Transverse colon (tissue), 4 donors: ENCODE measurements around the gene DYNC1LI2. TPM values are rescaled to one million over a fixed set of nuclear protein-coding genes. Genes with fewer than 3 reads are reported as not detected.

Experiments used
- DNase-seq: peaks from one replicate; pipeline ENCODE4 v3.0.0-alpha.2; 2019
- H3K27ac ChIP-seq, 4 donors: fragments of 200-600 bp; sonication (generic); 2 replicates each; pipeline ENCODE4 v1.5.1; 2016 to 2018; ENCODE audit warnings: inconsistent platforms in 4 of 4
- H3K27me3 ChIP-seq: fragments of 200-600 bp; sonication (generic); 2 replicates; pipeline ENCODE4 v1.5.1; 2017; ENCODE audit warnings: inconsistent platforms
- H3K36me3 ChIP-seq, 4 donors: fragments of 200-600 bp; sonication (generic); 2 replicates each; pipeline ENCODE4 v1.5.1; 2017 to 2019; ENCODE audit warnings: inconsistent platforms in 4 of 4
- H3K4me1 ChIP-seq, 4 donors: fragments of 200-600 bp; sonication (generic); 2 replicates each; pipeline ENCODE4 v1.5.1; 2017 to 2020; ENCODE audit warnings: inconsistent platforms in 4 of 4
- H3K4me3 ChIP-seq, 4 donors: fragments of 200-600 bp; sonication (generic); 1 replicate in 1 of 4; 2 replicates in 3 of 4; pipeline versions ENCODE4 v1.5.1 to v1.6.1; 2017 to 2019; ENCODE audit warnings: inconsistent platforms in 4 of 4
- H3K9me3 ChIP-seq, 2 donors: fragments of 200-600 bp; sonication (generic); 2 replicates each; pipeline ENCODE4 v1.5.1; 2017 to 2019; ENCODE audit warnings: inconsistent platforms in 2 of 2
- EP300 ChIP-seq: sonication (generic); formaldehyde crosslinking; IDR thresholded peaks from one replicate; pipeline ENCODE4 v1.6.1; 2017; ENCODE audit warnings: antibody characterized with exemption, low read depth
- POLR2A ChIP-seq: fragments of 450-650 bp; IDR thresholded peaks from one replicate; pipeline ENCODE4 v1.6.1; 2016; ENCODE audit warnings: antibody characterized with exemption, mild to moderate bottlenecking, moderate library complexity
- POLR2AphosphoS5 ChIP-seq, 3 donors: sonication (generic); formaldehyde crosslinking; IDR thresholded peaks; one replicate each; pipeline ENCODE4 v1.6.1; 2016; ENCODE audit warnings: antibody characterized with exemption in 3 of 3
- WGBS, 2 donors: methylation state at CpG; one replicate each; pipeline ENCODE4 v1.1.5; 2018; ENCODE audit warnings: low coverage in 1 of 2; 5-methylcytosine and 5-hydroxymethylcytosine counted together
- in situ Hi-C, 4 donors: fragments of 200-750 bp; cut with MboI; loops; one replicate each; pipeline versions ENCODE4 v1.15.0 to v1.15.1; 2017; ENCODE audit warnings: low sequenced_read_pairs in 3 of 4, low pct_ligation_motif_present in 1 of 4, low pct_unique_long_range_greater_than_20kb in 1 of 4
- intact Hi-C: fragments of 100-400 bp; cut with DNase I; formaldehyde crosslinking; loops from one replicate; pipeline ENCODE4 v1.15.1; 2023; ENCODE audit warnings: low total_unique reads
- total RNA-seq, 4 donors: library from RNA; depleted of rRNA; stranded (reverse); fragments of >200 nt; gene quantifications; one replicate each; pipeline ENCODE4 v1.1.0, GENCODE V29; 2016
- TF ChIP-seq, protein P1 (sequence below), 5 experiments: fragments of 200-600 bp in 3 of 5; fragments of 450-650 bp in 2 of 5; sonication (generic) in 3 of 5; IDR thresholded peaks; 1 replicate in 2 of 5; 2 replicates in 3 of 5; pipeline ENCODE4 v1.5.1; 2016 to 2017; ENCODE audit warnings: antibody characterized with exemption in 5 of 5, inconsistent platforms in 3 of 5, mild to moderate bottlenecking in 2 of 5, moderate library complexity in 1 of 5

Gene DYNC1LI2
- total RNA-seq, 4 donors from 2014 or later = 199 to 393 (median 284) TPM

DNA sequence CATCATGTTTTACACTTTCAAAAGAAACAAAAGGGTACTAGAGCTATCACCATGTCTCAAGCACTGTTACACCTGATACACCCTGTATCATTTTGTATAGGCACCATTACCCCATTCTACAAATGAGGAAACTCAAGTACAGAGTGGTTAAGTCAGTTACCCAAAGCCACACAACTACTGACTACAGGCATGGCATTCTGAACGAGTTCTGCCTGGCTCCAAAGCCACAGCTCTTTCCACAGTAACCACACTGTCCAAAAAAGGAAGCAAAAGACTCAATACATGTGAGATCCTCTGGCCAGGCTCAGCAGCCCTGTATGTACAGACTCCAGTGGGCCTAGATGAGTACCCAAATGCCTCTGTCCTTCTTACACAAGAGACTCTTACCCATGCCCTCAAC, 4.7 kb downstream of the DYNC1LI2 start:
- H3K4me3 ChIP-seq = no peak overlapping the region
- H3K4me1 ChIP-seq = peaks cover 29 to 61% (median 45%) of the 10 kb centered on the region in 4 donors
- no peak for TF ChIP-seq POLR2A
- TF ChIP-seq EP300 = no peak
- TF ChIP-seq, protein P1, sequence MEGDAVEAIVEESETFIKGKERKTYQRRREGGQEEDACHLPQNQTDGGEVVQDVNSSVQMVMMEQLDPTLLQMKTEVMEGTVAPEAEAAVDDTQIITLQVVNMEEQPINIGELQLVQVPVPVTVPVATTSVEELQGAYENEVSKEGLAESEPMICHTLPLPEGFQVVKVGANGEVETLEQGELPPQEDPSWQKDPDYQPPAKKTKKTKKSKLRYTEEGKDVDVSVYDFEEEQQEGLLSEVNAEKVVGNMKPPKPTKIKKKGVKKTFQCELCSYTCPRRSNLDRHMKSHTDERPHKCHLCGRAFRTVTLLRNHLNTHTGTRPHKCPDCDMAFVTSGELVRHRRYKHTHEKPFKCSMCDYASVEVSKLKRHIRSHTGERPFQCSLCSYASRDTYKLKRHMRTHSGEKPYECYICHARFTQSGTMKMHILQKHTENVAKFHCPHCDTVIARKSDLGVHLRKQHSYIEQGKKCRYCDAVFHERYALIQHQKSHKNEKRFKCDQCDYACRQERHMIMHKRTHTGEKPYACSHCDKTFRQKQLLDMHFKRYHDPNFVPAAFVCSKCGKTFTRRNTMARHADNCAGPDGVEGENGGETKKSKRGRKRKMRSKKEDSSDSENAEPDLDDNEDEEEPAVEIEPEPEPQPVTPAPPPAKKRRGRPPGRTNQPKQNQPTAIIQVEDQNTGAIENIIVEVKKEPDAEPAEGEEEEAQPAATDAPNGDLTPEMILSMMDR (IDR thresholded peaks at IDR 0.05) = no peak
- no peak for TF ChIP-seq POLR2AphosphoS5 (IDR thresholded peaks at IDR 0.05)
- WGBS, 2 donors = 17% methylated on average over 1 of the region's 1 CpG
- in situ Hi-C loops (no loop called here), intact Hi-C loops (no loop called here)
- peak overlapping the region; percentile 53 to 71 (median 65) for H3K27ac ChIP-seq
- H3K9me3 ChIP-seq = no peaks in the 10 kb centered on the region
- H3K27me3 ChIP-seq = no peaks in the 10 kb centered on the region
- DNase-seq = no peak
- H3K36me3 ChIP-seq = peaks cover 0 to 24% (median 4%) of the 10 kb centered on the region in 4 donors

DNA sequence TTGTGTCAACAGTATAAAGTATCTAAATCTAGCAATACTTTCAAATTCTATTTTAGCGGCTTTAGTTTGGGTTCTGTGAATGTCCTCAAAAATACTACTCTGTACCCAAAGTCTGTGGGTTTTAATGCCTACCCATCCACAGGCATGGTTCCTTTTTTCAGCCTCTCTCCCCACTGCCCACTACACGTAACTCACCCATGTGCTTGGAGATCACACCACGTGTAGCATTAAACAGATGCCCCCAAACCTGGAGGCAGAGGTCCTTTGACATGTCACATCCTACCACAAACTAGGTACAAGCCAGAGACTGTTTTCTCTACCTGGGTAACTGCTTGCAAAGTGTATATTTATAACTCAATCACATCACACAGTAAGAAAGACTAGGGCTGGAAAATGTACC, 5.4 kb downstream of the DYNC1LI2 start:
- Histone ChIP-seq H3K4me3 (no peak overlapping the region), H3K4me1 (peaks cover 33 to 67% (median 50%) of the 10 kb centered on the region in 4 donors), H3K27me3 (no peaks in the 10 kb centered on the region), H3K27ac (peak overlapping the region in 3 of 4 donors; percentile 60 to 71 (median 70)), H3K9me3 (no peaks in the 10 kb centered on the region), H3K36me3 (peaks cover 0 to 24% (median 4%) of the 10 kb centered on the region in 4 donors)
- intact Hi-C loops (no loop called here), in situ Hi-C loops (no loop called here)
- DNase-seq = no peak
- TF ChIP-seq POLR2AphosphoS5 (IDR thresholded peaks at IDR 0.05) = no peak
- no peak for TF ChIP-seq EP300
- TF ChIP-seq POLR2A = no peak
- TF ChIP-seq, protein P1 (IDR thresholded peaks at IDR 0.05) = no peak
- 65 to 80% methylated on average over 3 of the region's 3 CpGs for WGBS, 2 donors

GRCh38 chr16:66741950-66742808, 9.2 kb downstream of the DYNC1LI2 start:
- H3K36me3 ChIP-seq = peaks cover 0 to 20% (median 8%) of the 10 kb centered on the region in 4 donors

More at GRCh38 chr16:66741950-66742808, 9.2 kb downstream of the DYNC1LI2 start:
- Histone ChIP-seq H3K27me3 (no peaks in the 10 kb centered on the region), H3K9me3 (no peaks in the 10 kb centered on the region), H3K4me3 (no peak overlapping the region), H3K4me1 (peaks cover 34 to 54% (median 43%) of the 10 kb centered on the region in 4 donors), H3K27ac (peak overlapping the region; percentile 84 to 90 (median 88))
- in situ Hi-C loops = no loop called here
- TF ChIP-seq EP300 (no peak), POLR2AphosphoS5 (IDR thresholded peaks at IDR 0.05) (no peak), POLR2A (no peak)
- TF ChIP-seq, protein P1 (IDR thresholded peaks at IDR 0.05) = no peak
- intact Hi-C loops = no loop called here
- DNase-seq = no peak
- 49 to 58% methylated on average over 6 to 10 of the region's 10 CpGs for WGBS, 2 donors
